ENCODE data around the gene ZSCAN2. TPM values are rescaled to one million over a fixed set of nuclear protein-coding genes. Genes with fewer than 3 reads are reported as not detected.

ZSCAN2 gene
- total RNA-seq, 1 donor from 2014 or later = 18.7 TPM

- peaks cover 31% of the 10 kb centered on the region for H3K4me1 Mint-ChIP-seq
- peaks cover 19% of the 10 kb centered on the region for H3K36me3 Mint-ChIP-seq (ENCODE audit: low read depth)
- H3K9me3 Mint-ChIP-seq = no peaks in the 10 kb centered on the region
- DNase-seq (no peak), ATAC-seq (ENCODE audit: low read depth) (no peak)
- ChIA-PET POLR2A (interaction anchor here (1.0 kb wide), 1 partner anchor 30 kb away, joined by 3 read pairs; no protein-coding TSS in a partner anchor), CTCF (interaction anchor here (1.1 kb wide), 1 partner anchor 41 kb away, joined by 3 read pairs; no protein-coding TSS in a partner anchor)
- H3K27ac Mint-ChIP-seq = no peak overlapping the region
- intact Hi-C loops (cut with micrococcal nuclease) = no loop called here
- H3K27me3 Mint-ChIP-seq = no peaks in the 10 kb centered on the region
- no peak overlapping the region for H3K4me3 Mint-ChIP-seq
- no peak for TF ChIP-seq CTCF (IDR thresholded peaks at IDR 0.05)
Observed at GRCh38 chr15:84629033-84629432, 28.2 kb downstream of the ZSCAN2 start.

GRCh38 chr15:84631706-84632272 lies 31.0 kb downstream of the ZSCAN2 start:
- H3K4me1 Mint-ChIP-seq = peaks cover 46% of the 10 kb centered on the region
- intact Hi-C loops (cut with micrococcal nuclease) = loop anchor here (1.0 kb wide), 5 partner anchors 23 to 350 kb away; partner anchors contain the start of genes PDE8A, SEC11A and WDR73

GRCh38 chr15:84633311-84634227 lies 32.8 kb downstream of the ZSCAN2 start:
- POLR2A ChIA-PET = interaction anchor here (0.6 to 6.1 kb wide), 5 partner anchors 21 to 1057 kb away, joined by 3 to 61 read pairs (median 5); partner anchors contain the start of gene WDR73

More at GRCh38 chr15:84631706-84632272, 31.0 kb downstream of the ZSCAN2 start:
- ChIA-PET CTCF (interaction anchor here (1.3 to 2.9 kb wide), 2 partner anchors 24 to 33 kb away, joined by 4 to 9 read pairs; no protein-coding TSS in a partner anchor), POLR2A (interaction anchor here (0.6 to 6.1 kb wide), 20 partner anchors 9 to 356 kb away, joined by 3 to 61 read pairs (median 5); partner anchors contain the start of genes NMB, PDE8A, SEC11A and WDR73)
- peaks cover 11% of the 10 kb centered on the region for H3K36me3 Mint-ChIP-seq (ENCODE audit: low read depth)
- no peaks in the 10 kb centered on the region for H3K27me3 Mint-ChIP-seq
- ATAC-seq (ENCODE audit: low read depth) = peak; percentile 1
- H3K9me3 Mint-ChIP-seq = no peaks in the 10 kb centered on the region
- TF ChIP-seq CTCF (IDR thresholded peaks at IDR 0.05) = no peak
- peak overlapping the region; percentile 93 for H3K27ac Mint-ChIP-seq
- peak overlapping the region; percentile 91 for H3K4me3 Mint-ChIP-seq
- DNase-seq = no peak

GRCh38 chr15:84634228-84634837 lies 33.5 kb downstream of the ZSCAN2 start:
- Mint-ChIP-seq H3K27me3 (no peaks in the 10 kb centered on the region), H3K4me1 (peaks cover 50% of the 10 kb centered on the region), H3K9me3 (no peaks in the 10 kb centered on the region), H3K36me3 (ENCODE audit: low read depth) (peaks cover 29% of the 10 kb centered on the region), H3K4me3 (peak overlapping the region; percentile 90), H3K27ac (no peak overlapping the region)
- intact Hi-C loops (cut with micrococcal nuclease) = no loop called here
- DNase-seq (no peak), ATAC-seq (ENCODE audit: low read depth) (no peak)
- POLR2A ChIA-PET = interaction anchor here (0.7 to 6.1 kb wide), 4 partner anchors 20 to 36 kb away, joined by 3 to 61 read pairs (median 4); partner anchors contain the start of gene WDR73
- TF ChIP-seq CTCF (IDR thresholded peaks at IDR 0.05) = no peak
- CTCF ChIA-PET = interaction anchor here (1.0 to 1.2 kb wide), 2 partner anchors 36 to 47 kb away, joined by 4 to 7 read pairs; no protein-coding TSS in a partner anchor

More at GRCh38 chr15:84633311-84634227, 32.8 kb downstream of the ZSCAN2 start:
- Mint-ChIP-seq H3K27ac (peak overlapping the region; percentile 87), H3K36me3 (ENCODE audit: low read depth) (peaks cover 23% of the 10 kb centered on the region), H3K4me1 (peaks cover 50% of the 10 kb centered on the region), H3K4me3 (peak overlapping the region; percentile 91), H3K27me3 (no peaks in the 10 kb centered on the region), H3K9me3 (no peaks in the 10 kb centered on the region)
- intact Hi-C loops (cut with micrococcal nuclease) = no loop called here
- CTCF ChIA-PET = interaction anchor here (1.0 to 1.2 kb wide), 2 partner anchors 35 to 46 kb away, joined by 4 to 7 read pairs; no protein-coding TSS in a partner anchor
- DNase-seq = peak; percentile 67
- TF ChIP-seq CTCF (IDR thresholded peaks at IDR 0.05) = no peak
- peak; percentile 45 for ATAC-seq (ENCODE audit: low read depth)
